GM12878 (cell line): ENCODE data around the gene ARHGAP32. TPM values are rescaled to one million over a fixed set of nuclear protein-coding genes. Genes with fewer than 3 reads are reported as not detected.

Source experiments
- ATAC-seq: fragments of 200-7000 bp; cut with Tn5 transposase; 3 replicates; pipeline ENCODE4 v1.9.1; 2020; ENCODE audit warnings: mild to moderate bottlenecking, moderate library complexity
- BruUV-seq: library from RNA; stranded (reverse); fragments of 400-500 nt; replicated peaks from 2 replicates; lab custom pipeline; 2021; lab: Mats Ljungman, UMichigan
- CTCF ChIA-PET: fragments of 300-600 bp; sonication (Branson Sonifier 250); formaldehyde crosslinking; extraction: SDS; loops from one replicate; lab custom pipeline; 2021; ENCODE audit warnings: inconsistent platforms; lab: Yijun Ruan, JAX
- POLR2A ChIA-PET: fragments of 350-600 bp; formaldehyde crosslinking; extraction: SDS; loops from one replicate; lab custom pipeline; 2021; ENCODE audit warnings: inconsistent platforms; lab: Charles Lee
- RAD21 ChIA-PET: fragments of 300-600 bp; sonication (Branson Sonifier 250); formaldehyde crosslinking; loops from one replicate; lab custom pipeline; 2023; ENCODE audit warnings: antibody characterized with exemption; ENCODE audit not compliant: unreplicated experiment; lab: Charles Lee
- SMC1A ChIA-PET: fragments of 300-600 bp; sonication (Branson Sonifier 250); formaldehyde crosslinking; loops from one replicate; lab custom pipeline; 2023; ENCODE audit not compliant: unreplicated experiment, uncharacterized antibody; lab: Charles Lee
- DNase-seq: peaks from one replicate; pipeline ENCODE4 v3.0.0-alpha.2; 2011; ENCODE audit warnings: low read depth, low spot score
- FAIRE-seq: peaks from 3 replicates; lab custom pipeline; 2011; peaks lifted over from hg19 to GRCh38; lab: Jason Lieb, UNC
- H2AFZ ChIP-seq: 2 replicates; pipeline ENCODE4 v1.6.0; 2011; ENCODE audit warnings: low read depth, low read length, control low read depth; ENCODE audit not compliant: control insufficient read depth
- H3K27ac ChIP-seq: 2 replicates; pipeline ENCODE4 v1.5.1; 2011; ENCODE audit warnings: control low read depth; ENCODE audit not compliant: control insufficient read depth, insufficient read depth
- H3K27me3 ChIP-seq, 2 experiments: replicated peaks in 1 of 2; 2 replicates each; pipeline versions ENCODE4 v1.6.0 to v1.6.1; 2011; ENCODE audit warnings: low read length in 1 of 2; ENCODE audit not compliant: control insufficient read depth in 2 of 2, insufficient read depth in 2 of 2
- H3K36me3 ChIP-seq, 2 experiments: 2 replicates each; pipeline ENCODE4 v1.5.1; 2011; ENCODE audit warnings: low read length in 1 of 2; ENCODE audit not compliant: control insufficient read depth in 2 of 2, insufficient read depth in 2 of 2
- H3K4me1 ChIP-seq: 2 replicates; pipeline ENCODE4 v1.6.1; 2011; ENCODE audit warnings: mild to moderate bottlenecking, low read length, moderate library complexity, mixed read lengths; ENCODE audit not compliant: control insufficient read depth, insufficient read depth
- H3K4me2 ChIP-seq: 2 replicates; pipeline ENCODE4 v1.6.0; 2011; ENCODE audit warnings: control low read depth; ENCODE audit not compliant: control insufficient read depth, insufficient read depth
- H3K4me3 ChIP-seq: fragments of 200-600 bp; sonication (generic); 2 replicates; pipeline ENCODE4 v1.5.1; 2016
- H3K79me2 ChIP-seq: 2 replicates; pipeline ENCODE4 v1.6.0; 2011; ENCODE audit warnings: low read length; ENCODE audit not compliant: control insufficient read depth, insufficient read depth
- H3K9ac ChIP-seq: 2 replicates; pipeline ENCODE4 v1.8.0; 2011; ENCODE audit warnings: low read length, control low read depth, mixed read lengths; ENCODE audit not compliant: control insufficient read depth, insufficient read depth
- H3K9me3 ChIP-seq: replicated peaks from 3 replicates; pipeline ENCODE4 v1.5.1; 2011; ENCODE audit warnings: mild to moderate bottlenecking, low read length; ENCODE audit not compliant: control insufficient read depth, insufficient read depth
- H4K20me1 ChIP-seq: 2 replicates; pipeline ENCODE4 v1.6.0; 2011; ENCODE audit not compliant: control insufficient read depth, insufficient read depth
- BRCA1 ChIP-seq: IDR thresholded peaks from 2 replicates; pipeline ENCODE4 v1.6.1; 2011; ENCODE audit warnings: low read depth, low read length, improper control_type of control experiment
- DPF2 ChIP-seq: fragments of 450-650 bp; IDR thresholded peaks from 2 replicates; pipeline ENCODE4 v1.6.1; 2017; ENCODE audit warnings: mild to moderate bottlenecking
- EP300 ChIP-seq, 2 experiments: fragments of 150-350 bp in 1 of 2; IDR thresholded peaks; 2 replicates each; pipeline ENCODE4 v1.6.1; 2011 to 2012; ENCODE audit warnings: low read depth in 2 of 2, low read length in 2 of 2, borderline replicate concordance in 1 of 2, improper control_type of control experiment in 1 of 2, inconsistent platforms in 1 of 2; ENCODE audit not compliant: control insufficient read depth in 1 of 2
- IKZF2 ChIP-seq, 2 experiments: fragments of 450-650 bp; IDR thresholded peaks; 2 replicates each; pipeline ENCODE4 v1.6.1; 2017; ENCODE audit warnings: mild to moderate bottlenecking in 2 of 2, moderate library complexity in 2 of 2
- IRF4 ChIP-seq: IDR thresholded peaks from 2 replicates; pipeline ENCODE4 v1.6.1; 2011; ENCODE audit warnings: low read depth, low read length
- JUNB ChIP-seq: IDR thresholded peaks from 2 replicates; pipeline ENCODE4 v1.6.1; 2016; ENCODE audit warnings: antibody characterized with exemption, mild to moderate bottlenecking
- JUND ChIP-seq: IDR thresholded peaks from 2 replicates; pipeline ENCODE4 v1.6.1; 2012; ENCODE audit warnings: low read depth, mild to moderate bottlenecking, low read length, improper control_type of control experiment, moderate library complexity
- NR2F1 ChIP-seq: fragments of 450-650 bp; conservative IDR thresholded peaks from 2 replicates; pipeline ENCODE4 v1.6.1; 2017; ENCODE audit warnings: mild to moderate bottlenecking
- PKNOX1 ChIP-seq: fragments of 450-650 bp; IDR thresholded peaks from 2 replicates; pipeline ENCODE4 v1.6.1; 2016; ENCODE audit warnings: mild to moderate bottlenecking
- PML ChIP-seq: IDR thresholded peaks from 2 replicates; pipeline ENCODE4 v1.6.1; 2012; ENCODE audit warnings: low read length, inconsistent platforms
- POLR2AphosphoS5 ChIP-seq: IDR thresholded peaks from 2 replicates; pipeline ENCODE4 v1.6.1; 2011; ENCODE audit warnings: mild to moderate bottlenecking, low read length, inconsistent platforms
- RAD51 ChIP-seq: fragments of 450-650 bp; IDR thresholded peaks from 2 replicates; pipeline ENCODE4 v1.6.1; 2016; ENCODE audit warnings: moderate library complexity, mild to moderate bottlenecking, inconsistent platforms
- RFX5 ChIP-seq: IDR thresholded peaks from 2 replicates; pipeline ENCODE4 v1.6.1; 2011; ENCODE audit warnings: low read depth, low read length, improper control_type of control experiment
- SREBF1 ChIP-seq: IDR thresholded peaks from 2 replicates; pipeline ENCODE4 v1.6.1; 2012; ENCODE audit warnings: mild to moderate bottlenecking, low read length
- YY1 ChIP-seq: IDR thresholded peaks from 2 replicates; pipeline ENCODE4 v1.6.1; 2011; ENCODE audit warnings: low read depth, mild to moderate bottlenecking, low read length
- ZSCAN29 ChIP-seq: fragments of 450-650 bp; IDR thresholded peaks from 2 replicates; pipeline ENCODE4 v1.6.1; 2017; ENCODE audit warnings: mild to moderate bottlenecking, moderate library complexity
- WGBS: methylation state at CpG from one replicate; pipeline ENCODE4 v1.1.6; 2016; ENCODE audit warnings: low lambda C conversion rate; ENCODE audit not compliant: insufficient replicate concordance, insufficient coverage; ENCODE audit errors: missing lambda C conversion rate; 5-methylcytosine and 5-hydroxymethylcytosine counted together
- in situ Hi-C: fragments of 300-500 bp; cut with MboI; formaldehyde crosslinking; loops from 9 replicates; pipeline ENCODE4 v1.14.3; 2018; ENCODE audit warnings: mixed read lengths
- intact Hi-C: fragments of 100-400 bp; cut with micrococcal nuclease; formaldehyde crosslinking; loops from one replicate; pipeline ENCODE4 v1.14.2; 2022; ENCODE audit not compliant: unreplicated experiment
- polyA plus RNA-seq, 11 experiments: library from polyadenylated mRNA; depleted of rRNA in 4 of 11; unstranded in 6 of 11; stranded (reverse) in 5 of 11; fragments of >200 nt; fragmentation: Nextera tagmentation in 4 of 11; fragmentation: Illumina TruSeq in 1 of 11; extraction: Ambion mirVana in 4 of 11; extraction: Trizol in 1 of 11; gene quantifications; 1 replicate in 1 of 11; 2 replicates in 10 of 11; pipeline versions ENCODE4 v1.2.1 to v1.2.3, GENCODE V29; 2011 to 2016; ENCODE audit warnings: inconsistent platforms in 2 of 11, missing spikeins in 2 of 11, low read depth in 1 of 11
- total RNA-seq, 4 experiments: library from RNA; depleted of rRNA in 3 of 4; stranded (reverse); fragments of >200 nt in 3 of 4; fragmentation: Illumina TruSeq in 1 of 4; extraction: Trizol in 1 of 4; gene quantifications; 2 replicates each; pipeline versions ENCODE4 v1.2.1 to v1.2.3, GENCODE V29; 2013 to 2021
- TF ChIP-seq, protein P1 (sequence below): fragments of 450-650 bp; IDR thresholded peaks from 2 replicates; pipeline ENCODE4 v1.6.1; 2017; ENCODE audit warnings: mild to moderate bottlenecking, low read depth, inconsistent platforms; ENCODE audit not compliant: poor library complexity, severe bottlenecking
- TF ChIP-seq, protein P2 (sequence below): IDR thresholded peaks from 2 replicates; pipeline ENCODE4 v1.6.1; 2011; ENCODE audit warnings: mild to moderate bottlenecking, low read depth, low read length, moderate library complexity; ENCODE audit not compliant: insufficient replicate concordance
- TF ChIP-seq, protein P3 (sequence below): fragments of 450-650 bp; conservative IDR thresholded peaks from 2 replicates; pipeline ENCODE4 v1.6.1; 2017; ENCODE audit warnings: mild to moderate bottlenecking, moderate library complexity

The ARHGAP32 gene
- total and polyA plus RNA-seq, 10 of the 15 experiments (the other 5 are each of a cell fraction or from before 2014, with no cell fraction given), result under 0.01 to 0.46 (median 0.12) TPM; not detected in 1

DNA sequence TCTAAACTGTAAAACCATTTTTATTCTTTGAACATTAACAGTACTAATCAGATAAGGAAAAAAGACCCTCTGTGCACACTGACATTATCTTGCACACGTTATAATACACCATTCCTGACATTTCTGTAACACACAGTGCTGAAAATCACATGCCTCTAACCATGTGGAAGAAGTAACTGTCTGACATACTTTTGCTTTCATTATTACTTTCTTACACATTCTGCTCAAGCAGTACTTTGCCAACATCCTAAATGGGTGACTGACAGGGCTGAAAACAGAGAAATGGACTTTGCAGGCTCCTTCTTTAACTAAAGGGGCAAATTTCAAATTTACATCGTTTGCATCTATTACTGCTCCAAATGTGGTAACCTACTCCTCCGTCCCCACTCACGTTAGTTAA is 226.6 kb downstream of the ARHGAP32 start:
- H3K4me2 ChIP-seq, result peak overlapping the region; percentile 82
- ChIA-PET CTCF (interaction anchor here (2.1 to 20.8 kb wide), 2 partner anchors 9 to 77 kb away, joined by 8 to 480 read pairs; partner anchors contain the start of gene KCNJ5), RAD21 (interaction anchor here (1.7 to 1.8 kb wide), 2 partner anchors 9 to 80 kb away, joined by 7 to 8 read pairs; no protein-coding TSS in a partner anchor), POLR2A (no interaction called here), SMC1A (interaction anchor here (1.2 kb wide), 1 partner anchor 60 kb away, joined by 3 read pairs; no protein-coding TSS in a partner anchor)
- no peak overlapping the region for H3K9ac ChIP-seq
- H3K27me3 ChIP-seq, result no peaks in the 10 kb centered on the region
- no TSS peak for BruUV-seq
- in situ Hi-C loops, result no loop called here
- FAIRE-seq (peak; percentile 96), DNase-seq (peak; percentile 59), ATAC-seq (peak; percentile 97)
- H3K9me3 ChIP-seq, result no peaks in the 10 kb centered on the region
- WGBS, result 13% methylated on average over 4 of the region's 4 CpGs
- no peaks in the 10 kb centered on the region; a peak in 1 of 4 replicates for H3K36me3 ChIP-seq
- peak overlapping the region; percentile 31 for H2AFZ ChIP-seq
- H3K4me3 ChIP-seq, result no peak overlapping the region
- no peak overlapping the region for H3K27ac ChIP-seq
- no peaks in the 10 kb centered on the region for H3K79me2 ChIP-seq
- intact Hi-C loops, result no loop called here
- H4K20me1 ChIP-seq, result no peaks in the 10 kb centered on the region
- H3K4me1 ChIP-seq, result peaks cover 15% of the 10 kb centered on the region
- TF ChIP-seq, protein P1, sequence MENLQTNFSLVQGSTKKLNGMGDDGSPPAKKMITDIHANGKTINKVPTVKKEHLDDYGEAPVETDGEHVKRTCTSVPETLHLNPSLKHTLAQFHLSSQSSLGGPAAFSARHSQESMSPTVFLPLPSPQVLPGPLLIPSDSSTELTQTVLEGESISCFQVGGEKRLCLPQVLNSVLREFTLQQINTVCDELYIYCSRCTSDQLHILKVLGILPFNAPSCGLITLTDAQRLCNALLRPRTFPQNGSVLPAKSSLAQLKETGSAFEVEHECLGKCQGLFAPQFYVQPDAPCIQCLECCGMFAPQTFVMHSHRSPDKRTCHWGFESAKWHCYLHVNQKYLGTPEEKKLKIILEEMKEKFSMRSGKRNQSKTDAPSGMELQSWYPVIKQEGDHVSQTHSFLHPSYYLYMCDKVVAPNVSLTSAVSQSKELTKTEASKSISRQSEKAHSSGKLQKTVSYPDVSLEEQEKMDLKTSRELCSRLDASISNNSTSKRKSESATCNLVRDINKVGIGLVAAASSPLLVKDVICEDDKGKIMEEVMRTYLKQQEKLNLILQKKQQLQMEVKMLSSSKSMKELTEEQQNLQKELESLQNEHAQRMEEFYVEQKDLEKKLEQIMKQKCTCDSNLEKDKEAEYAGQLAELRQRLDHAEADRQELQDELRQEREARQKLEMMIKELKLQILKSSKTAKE, result peak; percentile 45
- peak; percentile 89 for TF ChIP-seq RAD51
- TF ChIP-seq, protein P2, sequence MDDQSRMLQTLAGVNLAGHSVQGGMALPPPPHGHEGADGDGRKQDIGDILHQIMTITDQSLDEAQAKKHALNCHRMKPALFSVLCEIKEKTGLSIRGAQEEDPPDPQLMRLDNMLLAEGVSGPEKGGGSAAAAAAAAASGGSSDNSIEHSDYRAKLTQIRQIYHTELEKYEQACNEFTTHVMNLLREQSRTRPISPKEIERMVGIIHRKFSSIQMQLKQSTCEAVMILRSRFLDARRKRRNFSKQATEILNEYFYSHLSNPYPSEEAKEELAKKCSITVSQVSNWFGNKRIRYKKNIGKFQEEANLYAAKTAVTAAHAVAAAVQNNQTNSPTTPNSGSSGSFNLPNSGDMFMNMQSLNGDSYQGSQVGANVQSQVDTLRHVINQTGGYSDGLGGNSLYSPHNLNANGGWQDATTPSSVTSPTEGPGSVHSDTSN, result peak; percentile 80
- peak in 1 of 2 experiments; percentile 52; a peak in 1 of 4 replicates for TF ChIP-seq EP300 (IDR thresholded peaks at IDR 0.05; ENCODE audit: borderline replicate concordance in 1 of 2, control insufficient read depth in 1 of 2, low read depth in 2 of 2, low read length in 2 of 2)
- TF ChIP-seq POLR2AphosphoS5, result no peak
- peak; percentile 84 for TF ChIP-seq JUNB
- 0 out of 2 replicates have a peak, but pooled peaks have one; percentile 35 for TF ChIP-seq SREBF1
- peak; percentile 94 for TF ChIP-seq JUND
- TF ChIP-seq PKNOX1, result peak; percentile 96
- no peak for TF ChIP-seq RFX5
- peak in 1 of 2 experiments; percentile 17; a peak in 2 of 4 replicates for TF ChIP-seq IKZF2 (IDR thresholded peaks at IDR 0.05)
- TF ChIP-seq, protein P3, sequence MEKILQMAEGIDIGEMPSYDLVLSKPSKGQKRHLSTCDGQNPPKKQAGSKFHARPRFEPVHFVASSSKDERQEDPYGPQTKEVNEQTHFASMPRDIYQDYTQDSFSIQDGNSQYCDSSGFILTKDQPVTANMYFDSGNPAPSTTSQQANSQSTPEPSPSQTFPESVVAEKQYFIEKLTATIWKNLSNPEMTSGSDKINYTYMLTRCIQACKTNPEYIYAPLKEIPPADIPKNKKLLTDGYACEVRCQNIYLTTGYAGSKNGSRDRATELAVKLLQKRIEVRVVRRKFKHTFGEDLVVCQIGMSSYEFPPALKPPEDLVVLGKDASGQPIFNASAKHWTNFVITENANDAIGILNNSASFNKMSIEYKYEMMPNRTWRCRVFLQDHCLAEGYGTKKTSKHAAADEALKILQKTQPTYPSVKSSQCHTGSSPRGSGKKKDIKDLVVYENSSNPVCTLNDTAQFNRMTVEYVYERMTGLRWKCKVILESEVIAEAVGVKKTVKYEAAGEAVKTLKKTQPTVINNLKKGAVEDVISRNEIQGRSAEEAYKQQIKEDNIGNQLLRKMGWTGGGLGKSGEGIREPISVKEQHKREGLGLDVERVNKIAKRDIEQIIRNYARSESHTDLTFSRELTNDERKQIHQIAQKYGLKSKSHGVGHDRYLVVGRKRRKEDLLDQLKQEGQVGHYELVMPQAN, result no peak
- peak; percentile 40; the same call in 1 of the 2 replicates for TF ChIP-seq DPF2
- TF ChIP-seq YY1, result no peak
- no peak for TF ChIP-seq PML
- TF ChIP-seq BRCA1, result no peak
- TF ChIP-seq IRF4, result 0 out of 2 replicates have a peak, but pooled peaks have one; percentile 45
- TF ChIP-seq NR2F1, result no peak
- TF ChIP-seq ZSCAN29, result no peak
